ENCODE results near the gene KANK3.

- no peak for TF ChIP-seq POLR2A (IDR thresholded peaks at IDR 0.05)
- no peak for TF ChIP-seq CTCF (IDR thresholded peaks at IDR 0.05)
Measured at GRCh38 chr19:8316351-8317125, 26.5 kb downstream of the KANK3 start.

Measured in Peyer's patch (tissue), 4 donors.